Loucy (cell line): ENCODE results near the gene ARSA.
"Not testable (repeated sequence)": the region's sequence is repeated elsewhere in the genome, so short reads cannot be mapped to it uniquely, and the experiment has no call there.

Experiments used
- H2AFZ ChIP-seq: fragments of 200-600 bp; sonication (generic); 2 replicates; pipeline ENCODE4 v1.6.0; 2016; ENCODE audit warnings: antibody characterized with exemption, mild to moderate bottlenecking, low read length, moderate library complexity
- H3F3A ChIP-seq: fragments of 200-600 bp; 2 replicates; pipeline ENCODE4 v1.6.0; 2016; ENCODE audit warnings: antibody characterized with exemption, low read depth, mild to moderate bottlenecking
- H3K27me3 ChIP-seq: fragments of 200-600 bp; sonication (generic); 2 replicates; pipeline ENCODE4 v1.6.1; 2014; ENCODE audit warnings: low read length, mild to moderate bottlenecking; ENCODE audit not compliant: insufficient read depth, poor library complexity, severe bottlenecking
- H3K36me3 ChIP-seq: fragments of 200-600 bp; sonication (generic); 2 replicates; pipeline ENCODE4 v1.6.1; 2016; ENCODE audit warnings: low read length; ENCODE audit not compliant: insufficient read depth
- H3K4me1 ChIP-seq: fragments of 200-600 bp; sonication (generic); 2 replicates; pipeline ENCODE4 v1.5.1; 2014; ENCODE audit warnings: low read length, mild to moderate bottlenecking; ENCODE audit not compliant: insufficient read depth, poor library complexity, severe bottlenecking
- H3K4me2 ChIP-seq: fragments of 200-600 bp; sonication (generic); 2 replicates; pipeline ENCODE4 v1.6.0; 2014; ENCODE audit warnings: antibody characterized with exemption, low read length, low read depth, mild to moderate bottlenecking; ENCODE audit not compliant: poor library complexity, severe bottlenecking
- H3K4me3 ChIP-seq: fragments of 200-600 bp; sonication (generic); 2 replicates; pipeline ENCODE4 v1.5.1; 2014; ENCODE audit warnings: low read length, mild to moderate bottlenecking, mixed read lengths; ENCODE audit not compliant: poor library complexity, severe bottlenecking
- H3K79me2 ChIP-seq: fragments of 200-600 bp; sonication (generic); 2 replicates; pipeline ENCODE4 v1.6.1; 2014; ENCODE audit warnings: low read length; ENCODE audit not compliant: insufficient read depth
- H3K9ac ChIP-seq: fragments of 200-600 bp; sonication (generic); 2 replicates; pipeline ENCODE4 v1.6.0; 2014; ENCODE audit warnings: mild to moderate bottlenecking, low read depth, low read length, moderate library complexity; ENCODE audit not compliant: poor library complexity, severe bottlenecking
- H3K9me2 ChIP-seq: fragments of 200-600 bp; sonication (generic); replicated peaks from 2 replicates; pipeline ENCODE4 v1.6.1; 2016; ENCODE audit warnings: low read depth, low read length, mixed read lengths
- H3K9me3 ChIP-seq: fragments of 200-600 bp; sonication (generic); 2 replicates; pipeline ENCODE4 v1.6.1; 2014; ENCODE audit warnings: mild to moderate bottlenecking, antibody characterized with exemption, low read length, low read depth; ENCODE audit not compliant: insufficient read depth
- H4K20me1 ChIP-seq: fragments of 200-600 bp; sonication (generic); 2 replicates; pipeline ENCODE4 v1.6.0; 2014; ENCODE audit warnings: antibody characterized with exemption, low read length, mild to moderate bottlenecking; ENCODE audit not compliant: insufficient read depth, poor library complexity, severe bottlenecking
- CTCF ChIP-seq: fragments of 200-600 bp; sonication (generic); conservative IDR thresholded peaks from 2 replicates; pipeline ENCODE4 v1.5.1; 2014; ENCODE audit warnings: mild to moderate bottlenecking, antibody characterized with exemption, low read length
- EZH2phosphoT487 ChIP-seq: fragments of 200-600 bp; IDR thresholded peaks from 2 replicates; pipeline ENCODE4 v1.6.1; 2018; ENCODE audit warnings: antibody characterized with exemption, mild to moderate bottlenecking, moderate library complexity, borderline replicate concordance

ARSA gene

GRCh38 chr22:50657925-50658324 is 30.0 kb upstream of the ARSA start:
- Histone ChIP-seq H3K4me2 (no peak overlapping the region), H3K79me2 (no peaks in the 10 kb centered on the region), H3K27me3 (no peaks in the 10 kb centered on the region), H3K4me3 (no peak overlapping the region), H3K9me2 (no peaks in the 10 kb centered on the region), H3K9me3 (no peaks in the 10 kb centered on the region), H3K4me1 (no peaks in the 10 kb centered on the region), H4K20me1 (no peaks in the 10 kb centered on the region), H3K36me3 (no peaks in the 10 kb centered on the region), H3F3A (no peaks in the 10 kb centered on the region), H3K9ac (no peak overlapping the region), H2AFZ (no peak overlapping the region)
- TF ChIP-seq CTCF, result no peak
- no peak for TF ChIP-seq EZH2phosphoT487

- H3K4me2 ChIP-seq, result no peak overlapping the region
- H4K20me1 ChIP-seq, result no peaks in the 10 kb centered on the region
- H3F3A ChIP-seq, result no peaks in the 10 kb centered on the region
- H3K9me2 ChIP-seq, result no peaks in the 10 kb centered on the region
- H3K36me3 ChIP-seq, result no peaks in the 10 kb centered on the region
- no peak overlapping the region for H3K9ac ChIP-seq
- H2AFZ ChIP-seq, result no peak overlapping the region
- H3K9me3 ChIP-seq, result no peaks in the 10 kb centered on the region
- no peak for TF ChIP-seq CTCF
- no peak for TF ChIP-seq EZH2phosphoT487
- H3K27me3 ChIP-seq, result no peaks in the 10 kb centered on the region
- no peaks in the 10 kb centered on the region for H3K4me1 ChIP-seq
- H3K4me3 ChIP-seq, result no peak overlapping the region
- H3K79me2 ChIP-seq, result no peaks in the 10 kb centered on the region
Observed at GRCh38 chr22:50656122-50657070, 28.4 kb upstream of the ARSA start.

DNA sequence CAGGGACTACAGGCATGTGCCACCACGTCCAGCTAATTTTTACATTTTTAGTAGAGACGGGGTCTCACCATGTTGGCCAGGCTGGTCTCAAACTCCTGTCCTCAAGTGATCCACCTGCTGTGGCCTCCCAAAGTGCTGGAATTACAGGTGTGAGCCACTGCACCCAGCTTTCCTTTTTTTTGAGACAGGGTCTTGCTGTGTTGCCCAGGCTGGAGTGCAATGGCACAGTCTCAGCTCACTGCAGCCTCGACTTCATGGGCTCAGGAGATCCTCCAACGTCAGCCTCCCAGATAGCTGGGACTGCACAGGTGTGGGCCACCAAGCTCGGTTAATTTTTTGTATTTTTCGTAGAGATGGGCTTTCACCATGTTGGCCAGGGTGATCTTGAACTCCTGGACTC is 26.7 kb upstream of the ARSA start:
- H3K4me1 ChIP-seq, H3F3A ChIP-seq, H3K27me3 ChIP-seq, H3K4me3 ChIP-seq, H3K4me2 ChIP-seq, H3K9me2 ChIP-seq, H4K20me1 ChIP-seq, H3K9me3 ChIP-seq, H3K36me3 ChIP-seq, H3K9ac ChIP-seq, H2AFZ ChIP-seq, H3K79me2 ChIP-seq: not testable (repeated sequence)

DNA sequence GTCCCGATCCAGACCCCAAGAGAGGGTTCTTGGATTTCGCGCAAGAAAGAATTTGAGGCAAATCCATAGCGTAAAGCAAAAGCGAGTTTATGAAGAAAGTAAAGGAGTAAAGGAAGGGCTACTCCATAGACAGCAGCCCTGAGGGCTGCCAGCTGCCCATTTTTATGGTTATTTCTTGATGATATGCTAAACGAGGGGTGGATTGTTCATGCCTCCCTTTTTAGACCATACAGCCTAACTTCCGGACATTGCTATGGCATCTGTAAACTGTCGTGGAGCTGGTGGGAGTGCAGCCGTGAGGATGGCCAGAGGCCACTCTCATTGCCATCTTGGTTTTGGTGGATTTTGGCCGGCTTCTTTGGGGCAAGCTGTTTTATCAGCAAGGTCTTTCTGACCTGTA is 25.3 kb upstream of the ARSA start:
- Histone ChIP-seq H3K9ac (no peak overlapping the region), H3K36me3 (no peaks in the 10 kb centered on the region), H3K4me2 (no peak overlapping the region), H3K4me1 (no peaks in the 10 kb centered on the region), H3K9me2 (no peaks in the 10 kb centered on the region), H3K4me3 (no peak overlapping the region), H2AFZ (no peak overlapping the region), H4K20me1 (no peaks in the 10 kb centered on the region), H3F3A (no peaks in the 10 kb centered on the region), H3K27me3 (no peaks in the 10 kb centered on the region), H3K9me3 (peaks cover 6% of the 10 kb centered on the region; the same call in 1 of the 2 replicates), H3K79me2 (no peaks in the 10 kb centered on the region)
- no peak for TF ChIP-seq EZH2phosphoT487

DNA sequence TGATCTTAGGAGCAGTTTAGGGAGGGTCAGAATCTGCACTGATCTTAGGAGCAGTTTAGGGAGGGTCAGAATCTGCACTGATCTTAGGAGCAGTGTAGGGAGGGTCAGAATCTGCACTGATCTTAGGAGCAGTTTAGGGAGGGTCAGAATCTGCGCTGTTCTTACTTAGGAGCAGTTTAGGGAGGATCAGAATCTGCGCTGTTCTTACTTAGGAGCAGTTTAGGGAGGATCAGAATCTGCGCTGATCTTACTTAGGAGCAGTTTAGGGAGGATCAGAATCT is 15.8 kb upstream of the ARSA start:
- H2AFZ ChIP-seq, H3K4me3 ChIP-seq, H3F3A ChIP-seq, H3K79me2 ChIP-seq, H3K4me2 ChIP-seq, H3K36me3 ChIP-seq, H3K9me2 ChIP-seq, H3K9ac ChIP-seq, H4K20me1 ChIP-seq, H3K27me3 ChIP-seq, H3K4me1 ChIP-seq, H3K9me3 ChIP-seq: not testable (repeated sequence)

- H2AFZ ChIP-seq, H3K4me1 ChIP-seq, H4K20me1 ChIP-seq, H3K4me3 ChIP-seq, H3K79me2 ChIP-seq, H3K4me2 ChIP-seq, H3K9me3 ChIP-seq, H3F3A ChIP-seq, H3K9me2 ChIP-seq, H3K9ac ChIP-seq, H3K27me3 ChIP-seq, H3K36me3 ChIP-seq: not testable (repeated sequence)
Observed at GRCh38 chr22:50643021-50643820, 15.3 kb upstream of the ARSA start.
